GM21528 (cell line): Measurements from ENCODE around the gene CCDC138.
"Not testable (repeated sequence)": the region's sequence is repeated elsewhere in the genome, so short reads cannot be mapped to it uniquely, and the experiment has no call there.

Source experiments
- ATAC-seq: cut with Tn5 transposase; IDR thresholded peaks from one replicate; pipeline ENCODE4 v1.9.1; 2021; ENCODE audit warnings: mild to moderate bottlenecking, moderate library complexity; ENCODE audit not compliant: unreplicated experiment, low FRiP score

The CCDC138 gene

GRCh38 chr2:108786354-108787215, at the start of gene CCDC138:
TSS of gene CCDC138 (plus strand) at chr2:108786771. CDS start at chr2:108786823, 52 bp downstream.
- peak; percentile 98 for ATAC-seq

- ATAC-seq, result not testable (repeated sequence)
Observed at GRCh38 chr2:108757973-108758372, 28.6 kb upstream of the CCDC138 start.

- not testable (repeated sequence) for ATAC-seq
Observed at GRCh38 chr2:108762618-108763017, 24.0 kb upstream of the CCDC138 start.

- ATAC-seq, result not testable (repeated sequence)
Observed at GRCh38 chr2:108766671-108767070, 19.9 kb upstream of the CCDC138 start.

- ATAC-seq, result not testable (repeated sequence)
Observed at GRCh38 chr2:108767859-108768258, 18.7 kb upstream of the CCDC138 start.

- peak; percentile 79 for ATAC-seq
Observed at GRCh38 chr2:108776475-108776874, 10.1 kb upstream of the CCDC138 start.

GRCh38 chr2:108778857-108779256, 7.7 kb upstream of the CCDC138 start:
- ATAC-seq, result no peak

DNA sequence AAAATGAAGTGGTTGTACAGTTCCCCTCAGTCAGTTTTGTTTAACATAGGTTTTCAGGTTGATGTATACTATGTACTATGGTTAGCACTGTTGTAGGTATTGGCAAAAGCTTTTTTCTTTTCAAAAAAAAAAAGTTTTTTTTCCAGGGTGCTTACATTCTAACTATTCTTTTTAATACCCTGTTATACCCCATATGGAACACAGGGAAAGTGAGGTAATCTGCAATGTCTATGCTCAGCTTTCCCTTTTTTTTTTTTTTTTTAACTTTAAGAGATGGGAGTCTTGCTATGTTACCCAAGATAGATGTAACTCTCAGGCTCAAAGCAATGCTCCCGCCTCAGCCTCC, 590 bp upstream of the CCDC138 start:
- ATAC-seq, result no peak

GRCh38 chr2:108787216-108787541, 608 bp downstream of the CCDC138 start:
- ATAC-seq, result no peak

- no peak for ATAC-seq
Observed at GRCh38 chr2:108803045-108803736, 16.6 kb downstream of the CCDC138 start.

- ATAC-seq, result no peak
Observed at GRCh38 chr2:108805032-108805431, 18.5 kb downstream of the CCDC138 start.

- no peak for ATAC-seq
Observed at GRCh38 chr2:108805782-108806181, 19.2 kb downstream of the CCDC138 start.

DNA sequence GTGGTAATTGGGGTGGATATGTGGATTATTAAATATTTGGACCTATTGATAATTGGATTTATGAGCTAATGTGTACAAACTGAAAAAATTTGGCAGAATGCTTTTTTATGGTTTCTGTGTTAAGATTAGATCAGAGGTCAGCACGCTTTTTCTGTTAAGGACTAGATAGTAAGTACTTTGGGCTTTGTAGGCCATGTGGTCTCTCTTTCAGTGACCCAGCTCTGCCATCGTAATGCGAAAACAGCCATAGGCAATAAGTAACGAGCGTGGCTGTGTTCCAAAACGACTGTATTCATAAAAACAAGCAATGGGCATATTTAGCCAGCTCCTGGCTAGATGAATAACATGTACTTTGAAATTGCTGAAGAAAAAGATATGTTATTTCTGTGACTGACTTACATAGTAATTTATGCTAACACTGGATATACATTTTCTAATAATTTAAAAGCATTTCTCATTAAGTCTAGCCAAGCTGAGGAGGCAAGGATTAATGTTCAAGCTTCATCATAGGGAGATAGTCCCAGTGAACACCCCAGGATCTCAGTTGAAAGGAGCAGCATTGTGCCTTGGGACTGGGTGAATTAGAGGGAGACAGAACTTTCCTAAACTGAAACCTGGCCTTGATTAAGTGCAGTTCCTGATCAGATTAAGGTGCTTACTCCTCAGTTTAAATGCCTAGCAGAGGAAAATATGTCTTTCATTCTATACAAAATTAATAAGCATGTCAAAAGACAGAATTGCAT, 20.0 kb downstream of the CCDC138 start:
- ATAC-seq, result no peak

DNA sequence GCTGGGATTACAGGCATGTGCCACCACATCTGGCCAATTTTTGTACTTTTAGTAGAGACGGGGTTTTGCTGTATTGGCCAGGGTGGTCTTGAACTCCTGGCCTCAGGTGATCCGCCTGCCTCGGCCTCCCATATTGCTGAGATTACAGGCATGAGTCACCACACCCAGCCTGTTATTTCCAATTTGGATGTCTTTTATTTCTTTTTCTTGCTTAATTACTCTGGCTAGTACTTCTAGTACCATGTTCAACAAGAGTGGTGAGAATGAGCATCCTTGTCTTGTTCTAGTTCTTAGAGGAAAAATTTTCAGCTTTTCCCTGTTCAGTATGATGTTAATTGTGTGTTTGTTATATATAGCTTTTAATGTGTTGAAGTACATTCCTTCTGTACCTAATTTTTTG, 23.4 kb downstream of the CCDC138 start:
- no peak for ATAC-seq

- ATAC-seq, result no peak
Observed at GRCh38 chr2:108810993-108811957, 24.7 kb downstream of the CCDC138 start.

- ATAC-seq, result no peak
Observed at GRCh38 chr2:108813732-108814131, 27.2 kb downstream of the CCDC138 start.

DNA sequence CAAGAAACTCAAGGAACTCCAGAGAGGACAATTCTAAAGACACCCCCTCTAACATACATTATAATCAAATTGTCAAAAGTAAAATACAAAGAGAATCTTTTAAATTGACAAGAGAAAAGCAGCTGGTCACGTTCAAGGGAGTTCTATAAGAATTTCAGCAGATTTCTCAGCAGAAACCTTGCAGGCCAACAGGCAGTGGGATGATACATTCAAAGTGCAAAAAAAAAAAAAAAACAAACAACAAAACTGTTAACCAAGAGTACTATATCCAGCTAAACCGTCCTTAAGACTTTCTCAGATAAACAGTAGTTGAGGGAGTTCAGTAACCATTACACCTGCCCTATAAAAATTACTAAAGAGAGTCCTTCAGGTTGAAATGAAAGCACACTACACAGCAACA, 33.9 kb downstream of the CCDC138 start:
- no peak for ATAC-seq

DNA sequence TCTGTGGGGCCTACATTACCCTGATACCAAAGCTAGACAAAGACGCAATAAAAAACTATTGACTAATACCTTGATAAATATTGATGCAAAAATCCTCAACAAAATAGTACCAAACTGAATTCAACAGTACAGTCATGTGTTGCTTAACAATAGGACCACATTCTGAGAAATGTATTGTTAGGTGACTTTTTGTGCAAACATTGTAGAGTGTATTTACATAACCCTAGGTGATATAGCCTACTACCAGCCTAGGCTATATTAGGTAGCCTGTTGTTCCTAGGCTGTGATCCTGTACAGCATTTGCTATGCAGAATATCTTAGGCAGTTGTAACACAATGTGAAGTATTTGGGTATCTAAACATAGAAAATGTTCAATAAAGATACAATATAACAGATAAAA, 36.7 kb downstream of the CCDC138 start:
- no peak for ATAC-seq

- ATAC-seq, result no peak
Observed at GRCh38 chr2:108824316-108825070, 37.9 kb downstream of the CCDC138 start.
